WI38 (cell line): ENCODE results near the gene DYNC2H1.

Experiments used
- H3K4me3 ChIP-seq: 2 replicates; pipeline ENCODE4 v1.5.1; 2011; ENCODE audit warnings: low read depth, mild to moderate bottlenecking, control low read depth, low read length
- TF ChIP-seq, protein P1 (sequence below): IDR thresholded peaks from 2 replicates; pipeline ENCODE4 v1.5.1; 2012; ENCODE audit warnings: low read depth, mild to moderate bottlenecking, control low read depth, low read length

The DYNC2H1 gene

GRCh38 chr11:103076361-103076760, 32.9 kb upstream of the DYNC2H1 start:
- TF ChIP-seq, protein P1, sequence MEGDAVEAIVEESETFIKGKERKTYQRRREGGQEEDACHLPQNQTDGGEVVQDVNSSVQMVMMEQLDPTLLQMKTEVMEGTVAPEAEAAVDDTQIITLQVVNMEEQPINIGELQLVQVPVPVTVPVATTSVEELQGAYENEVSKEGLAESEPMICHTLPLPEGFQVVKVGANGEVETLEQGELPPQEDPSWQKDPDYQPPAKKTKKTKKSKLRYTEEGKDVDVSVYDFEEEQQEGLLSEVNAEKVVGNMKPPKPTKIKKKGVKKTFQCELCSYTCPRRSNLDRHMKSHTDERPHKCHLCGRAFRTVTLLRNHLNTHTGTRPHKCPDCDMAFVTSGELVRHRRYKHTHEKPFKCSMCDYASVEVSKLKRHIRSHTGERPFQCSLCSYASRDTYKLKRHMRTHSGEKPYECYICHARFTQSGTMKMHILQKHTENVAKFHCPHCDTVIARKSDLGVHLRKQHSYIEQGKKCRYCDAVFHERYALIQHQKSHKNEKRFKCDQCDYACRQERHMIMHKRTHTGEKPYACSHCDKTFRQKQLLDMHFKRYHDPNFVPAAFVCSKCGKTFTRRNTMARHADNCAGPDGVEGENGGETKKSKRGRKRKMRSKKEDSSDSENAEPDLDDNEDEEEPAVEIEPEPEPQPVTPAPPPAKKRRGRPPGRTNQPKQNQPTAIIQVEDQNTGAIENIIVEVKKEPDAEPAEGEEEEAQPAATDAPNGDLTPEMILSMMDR = no peak
- no peak overlapping the region for H3K4me3 ChIP-seq

DNA sequence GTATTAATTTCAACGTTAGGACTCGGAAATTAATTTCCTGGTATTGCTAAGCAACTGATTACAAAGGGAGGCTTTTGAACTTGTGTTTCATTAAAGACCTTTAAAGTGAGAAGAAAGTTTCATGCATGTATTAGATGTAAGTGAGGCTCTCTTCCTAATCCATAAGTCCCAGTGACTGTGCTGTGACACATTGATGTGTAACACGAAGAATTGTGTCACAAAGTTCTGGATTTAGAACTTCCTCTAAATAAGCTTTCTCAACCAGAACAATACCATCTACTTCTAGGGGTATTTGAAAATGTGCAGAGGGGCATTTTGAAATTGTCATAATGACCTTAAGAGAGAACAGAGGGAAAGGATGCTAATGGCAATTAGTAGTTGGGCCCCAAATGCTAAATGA, 31.7 kb upstream of the DYNC2H1 start:
- H3K4me3 ChIP-seq = no peak overlapping the region

GRCh38 chr11:103078710-103079109, 30.5 kb upstream of the DYNC2H1 start:
- TF ChIP-seq, protein P1 = no peak
- no peak overlapping the region for H3K4me3 ChIP-seq

More for the DNA sequence above, 31.7 kb upstream of the DYNC2H1 start:
- TF ChIP-seq, protein P1 = no peak

DNA sequence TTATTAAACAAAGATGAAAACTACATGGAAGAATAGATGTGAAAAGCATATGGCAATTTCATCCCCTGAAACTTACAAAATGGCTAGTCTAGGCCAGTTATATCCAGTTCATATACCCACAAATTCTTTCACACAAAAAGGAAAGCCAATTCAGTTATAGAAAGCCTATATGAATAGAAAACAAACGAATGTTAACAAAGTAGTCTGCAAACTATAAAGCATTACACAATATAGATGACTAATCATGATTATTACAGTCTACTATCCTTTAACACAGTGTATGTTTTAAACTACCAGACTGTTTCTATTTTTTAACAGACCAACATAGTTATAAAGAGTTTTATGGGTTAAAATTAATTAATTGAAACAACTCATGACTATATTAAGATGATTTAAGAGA, 29.4 kb upstream of the DYNC2H1 start:
- no peak overlapping the region for H3K4me3 ChIP-seq
- TF ChIP-seq, protein P1 = no peak

DNA sequence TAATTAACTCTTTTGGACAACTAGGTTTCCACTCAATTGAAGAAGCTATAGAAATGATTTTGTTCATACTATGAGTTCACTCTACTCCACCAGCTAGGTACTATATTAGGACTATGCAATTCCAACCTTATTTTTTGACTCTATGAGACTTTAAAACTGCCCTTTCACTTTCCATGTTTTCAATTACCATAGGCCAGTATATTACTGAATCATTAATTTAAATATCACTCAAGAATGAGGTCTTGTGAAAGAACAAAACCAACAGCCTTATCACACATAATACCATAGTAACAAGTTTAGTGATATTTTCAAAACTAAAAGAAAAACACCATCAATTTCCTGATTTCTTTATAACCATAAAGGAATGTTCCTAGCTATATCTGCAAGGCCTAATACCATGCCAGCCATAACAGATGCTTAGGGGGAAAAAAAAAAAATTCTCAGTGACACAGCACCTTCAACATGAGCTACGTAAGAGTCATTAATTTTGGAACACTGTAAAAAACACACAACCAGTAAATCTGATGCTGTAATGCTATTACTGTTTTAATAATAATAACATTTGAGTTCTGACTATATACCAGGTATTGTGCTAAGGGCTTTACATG, 23.4 kb upstream of the DYNC2H1 start:
- H3K4me3 ChIP-seq = no peak overlapping the region

GRCh38 chr11:103086461-103086860, 22.8 kb upstream of the DYNC2H1 start:
- TF ChIP-seq, protein P1 = no peak
- no peak overlapping the region for H3K4me3 ChIP-seq

More for the DNA sequence above, 23.4 kb upstream of the DYNC2H1 start:
- TF ChIP-seq, protein P1 = no peak

- TF ChIP-seq, protein P1 = no peak
These were observed 18.0 kb upstream of the DYNC2H1 start for GRCh38 chr11:103091064-103091800.

More at GRCh38 chr11:103091064-103091800, 18.0 kb upstream of the DYNC2H1 start:
- H3K4me3 ChIP-seq = peak overlapping the region; percentile 95
